ENCODE results near the gene TLE6. TPM values are rescaled to one million over a fixed set of nuclear protein-coding genes. Genes with fewer than 3 reads are reported as not detected.
A peak's percentile ranks its signal among the peaks of the same experiment; 100 is the strongest.
"Not testable (repeated sequence)": the region's sequence is repeated elsewhere in the genome, so short reads cannot be mapped to it uniquely, and the experiment has no call there.

Gene TLE6
- total RNA-seq: 1 to 10 TPM in 1 of 4 donors, under 1 TPM in 1, not detected in 2; 0.62 to 1.2 TPM

- ATAC-seq: peak; percentile 88 to 89
- Histone ChIP-seq H3K27ac (peak within 1 kb of the TSS; percentile 48 to 81 (median 72)), H3K9me3 (no peaks in the 10 kb centered on the region), H3K4me3 (peak within 1 kb of the TSS; percentile 54 to 81 (median 66)), H3K27me3 (no peaks in the 10 kb centered on the region), H3K36me3 (no peaks in the 10 kb centered on the region), H3K4me1 (peaks cover 37 to 46% of the 10 kb centered on the region in 2 donors)
- TF ChIP-seq POLR2A (IDR thresholded peaks at IDR 0.05): no peak
- no peak for TF ChIP-seq CTCF (IDR thresholded peaks at IDR 0.05 in 4 of 5, conservative IDR thresholded peaks at IDR 0.05 in 1 of 5)
- intact Hi-C loops (cut with DNase I; ENCODE audit: low total_unique reads): loop anchor here (1.0 kb wide), 3 partner anchors 27 to 117 kb away; partner anchors contain the start of gene GNA11
- DNase-seq: peak; percentile 93 to 94
- in situ Hi-C loops (cut with MboI; ENCODE audit: low sequenced_read_pairs in 4 of 4): loop anchor here in 1 of 4 donors (10.0 kb wide), 1 partner anchor 58 kb away; no protein-coding TSS in a partner anchor
These were observed at the start of gene TLE6 for GRCh38 chr19:2977001-2977745. TLE6 (plus strand) TSS chr19:2977564; CDS start chr19:2978234, 670 bp downstream.

- Histone ChIP-seq H3K4me1 (no peaks in the 10 kb centered on the region), H3K27ac (no peak overlapping the region), H3K36me3 (peaks cover 14 to 73% of the 10 kb centered on the region in 2 donors), H3K27me3 (no peaks in the 10 kb centered on the region), H3K9me3 (peaks cover 7 to 31% (median 15%) of the 10 kb centered on the region in 3 donors), H3K4me3 (peak overlapping the region in 1 of 4 donors; percentile 34)
- DNase-seq: no peak
- intact Hi-C loops (cut with DNase I; ENCODE audit: low total_unique reads) (no loop called here), in situ Hi-C loops (cut with MboI; ENCODE audit: low sequenced_read_pairs in 4 of 4) (no loop called here)
- no peak for ATAC-seq
- TF ChIP-seq POLR2A (IDR thresholded peaks at IDR 0.05) (no peak), CTCF (IDR thresholded peaks at IDR 0.05 in 4 of 5, conservative IDR thresholded peaks at IDR 0.05 in 1 of 5) (no peak)
These were observed 43.9 kb upstream of the TLE6 start for GRCh38 chr19:2933490-2933910.

GRCh38 chr19:2935863-2936262 lies 41.5 kb upstream of the TLE6 start:
- H3K4me3 ChIP-seq; H3K27ac ChIP-seq; intact Hi-C loops (cut with DNase I; ENCODE audit: low total_unique reads); H3K4me1 ChIP-seq; H3K27me3 ChIP-seq; in situ Hi-C loops (cut with MboI; ENCODE audit: low sequenced_read_pairs in 4 of 4); DNase-seq; ATAC-seq: not testable (repeated sequence)
- H3K36me3 ChIP-seq: peaks cover 14 to 77% of the 10 kb centered on the region in 2 donors
- H3K9me3 ChIP-seq: peaks cover 7 to 31% (median 15%) of the 10 kb centered on the region in 3 donors

- intact Hi-C loops (cut with DNase I; ENCODE audit: low total_unique reads): no loop called here
These were observed 34.3 kb upstream of the TLE6 start for GRCh38 chr19:2942928-2943640.

More at GRCh38 chr19:2942928-2943640, 34.3 kb upstream of the TLE6 start:
- H3K4me1 ChIP-seq: peaks cover 5 to 14% of the 10 kb centered on the region in 2 donors
- DNase-seq (no peak), ATAC-seq (no peak)
- no peak overlapping the region for H3K27ac ChIP-seq
- in situ Hi-C loops (cut with MboI; ENCODE audit: low sequenced_read_pairs in 4 of 4): no loop called here
- H3K4me3 ChIP-seq: no peak overlapping the region
- peaks cover 0 to 11% of the 10 kb centered on the region in 2 donors for H3K36me3 ChIP-seq
- no peaks in the 10 kb centered on the region for H3K27me3 ChIP-seq
- H3K9me3 ChIP-seq: no peaks in the 10 kb centered on the region
- TF ChIP-seq CTCF (IDR thresholded peaks at IDR 0.05 in 4 of 5, conservative IDR thresholded peaks at IDR 0.05 in 1 of 5) (no peak), POLR2A (IDR thresholded peaks at IDR 0.05) (no peak)
